Activated naive CD4-positive, alpha-beta T cell treated with anti-CD3 and anti-CD28 coated beads, Interleukin-2, amount 10 ng/mL, durations not matched to agents 7 days and 5 days (primary cell): Measurements from ENCODE around the gene NOP9.
"Not testable (repeated sequence)": the region's sequence is repeated elsewhere in the genome, so short reads cannot be mapped to it uniquely, and the experiment has no call there.

Experiments
- CTCF ChIA-PET: fragments of 350-600 bp; sonication (Branson Sonifier 250); formaldehyde crosslinking; loops from one replicate; lab custom pipeline; 2021; ENCODE audit warnings: antibody characterized with exemption; lab: Charles Lee
- DNase-seq: peaks from one replicate; pipeline ENCODE4 v3.0.0-alpha.2; 2020
- H3K27ac Mint-ChIP-seq: one replicate; pipeline ENCODE4 v1.8.0; 2021; ENCODE audit warnings: mild to moderate bottlenecking, moderate library complexity, mixed read lengths
- H3K27me3 Mint-ChIP-seq: one replicate; pipeline ENCODE4 v1.8.0; 2021; ENCODE audit warnings: mild to moderate bottlenecking, mixed read lengths
- H3K36me3 Mint-ChIP-seq: one replicate; pipeline ENCODE4 v1.8.0; 2021; ENCODE audit warnings: mixed read lengths
- H3K4me1 Mint-ChIP-seq: one replicate; pipeline ENCODE4 v1.8.0; 2021; ENCODE audit warnings: mixed read lengths
- H3K4me3 Mint-ChIP-seq: one replicate; pipeline ENCODE4 v1.8.0; 2021; ENCODE audit warnings: mild to moderate bottlenecking, moderate library complexity, mixed read lengths
- H3K9me3 Mint-ChIP-seq: one replicate; pipeline ENCODE4 v1.8.0; 2021; ENCODE audit warnings: mixed read lengths

NOP9 gene

GRCh38 chr14:24322672-24323071 lies 23.0 kb downstream of the NOP9 start:
- no peak overlapping the region for H3K27ac Mint-ChIP-seq
- peaks cover 11% of the 10 kb centered on the region for H3K4me1 Mint-ChIP-seq
- H3K36me3 Mint-ChIP-seq: peaks cover 3% of the 10 kb centered on the region
- peaks cover 82% of the 10 kb centered on the region for H3K27me3 Mint-ChIP-seq
- no peaks in the 10 kb centered on the region for H3K9me3 Mint-ChIP-seq
- no peak overlapping the region for H3K4me3 Mint-ChIP-seq
- no peak for DNase-seq
- CTCF ChIA-PET: interaction anchor here (0.9 to 2.2 kb wide), 5 partner anchors 10 to 113 kb away, joined by 3 to 8 read pairs (median 4); partner anchors contain the start of genes CIDEB and LTB4R2

GRCh38 chr14:24323341-24323740 lies 23.7 kb downstream of the NOP9 start:
- Mint-ChIP-seq H3K27ac (no peak overlapping the region), H3K4me1 (peaks cover 13% of the 10 kb centered on the region), H3K9me3 (no peaks in the 10 kb centered on the region), H3K27me3 (peaks cover 81% of the 10 kb centered on the region), H3K36me3 (no peaks in the 10 kb centered on the region), H3K4me3 (no peak overlapping the region)
- CTCF ChIA-PET: interaction anchor here (0.9 to 18.8 kb wide), 5 partner anchors 10 to 108 kb away, joined by 3 to 557 read pairs (median 8); partner anchors contain the start of genes CBLN3, CIDEB, KHNYN and LTB4R2
- DNase-seq: no peak

GRCh38 chr14:24324024-24324423 lies 24.4 kb downstream of the NOP9 start:
- H3K27ac Mint-ChIP-seq: no peak overlapping the region
- DNase-seq: no peak
- H3K4me3 Mint-ChIP-seq: no peak overlapping the region
- no peaks in the 10 kb centered on the region for H3K9me3 Mint-ChIP-seq
- H3K4me1 Mint-ChIP-seq: peaks cover 18% of the 10 kb centered on the region
- H3K36me3 Mint-ChIP-seq: no peaks in the 10 kb centered on the region
- CTCF ChIA-PET: interaction anchor here (1.5 to 18.8 kb wide), 4 partner anchors 10 to 106 kb away, joined by 3 to 557 read pairs (median 8); partner anchors contain the start of genes CBLN3, KHNYN and LTB4R2
- H3K27me3 Mint-ChIP-seq: peaks cover 76% of the 10 kb centered on the region

GRCh38 chr14:24325041-24325530 lies 25.4 kb downstream of the NOP9 start:
- H3K36me3 Mint-ChIP-seq: no peaks in the 10 kb centered on the region
- H3K27me3 Mint-ChIP-seq: peaks cover 76% of the 10 kb centered on the region
- DNase-seq: no peak
- H3K4me3 Mint-ChIP-seq: no peak overlapping the region
- H3K9me3 Mint-ChIP-seq: no peaks in the 10 kb centered on the region
- no peak overlapping the region for H3K27ac Mint-ChIP-seq
- peaks cover 27% of the 10 kb centered on the region for H3K4me1 Mint-ChIP-seq
- CTCF ChIA-PET: interaction anchor here (0.7 to 18.8 kb wide), 5 partner anchors 8 to 105 kb away, joined by 3 to 557 read pairs (median 6); partner anchors contain the start of genes CBLN3, KHNYN and LTB4R2

GRCh38 chr14:24325963-24326362 lies 26.3 kb downstream of the NOP9 start:
- peaks cover 75% of the 10 kb centered on the region for H3K27me3 Mint-ChIP-seq
- CTCF ChIA-PET: interaction anchor here (2.2 to 18.8 kb wide), 2 partner anchors 8 to 104 kb away, joined by 9 to 557 read pairs; partner anchors contain the start of genes CBLN3 and KHNYN
- no peak overlapping the region for H3K27ac Mint-ChIP-seq
- no peak overlapping the region for H3K4me3 Mint-ChIP-seq
- no peak for DNase-seq
- no peaks in the 10 kb centered on the region for H3K36me3 Mint-ChIP-seq
- H3K4me1 Mint-ChIP-seq: peaks cover 27% of the 10 kb centered on the region
- H3K9me3 Mint-ChIP-seq: no peaks in the 10 kb centered on the region

GRCh38 chr14:24327303-24327702 lies 27.7 kb downstream of the NOP9 start:
- CTCF ChIA-PET: interaction anchor here (0.7 to 18.8 kb wide), 6 partner anchors 9 to 112 kb away, joined by 3 to 557 read pairs (median 3); partner anchors contain the start of genes CBLN3, CIDEB, KHNYN and LTB4R
- no peak overlapping the region for H3K27ac Mint-ChIP-seq
- no peak overlapping the region for H3K4me3 Mint-ChIP-seq
- H3K9me3 Mint-ChIP-seq: no peaks in the 10 kb centered on the region
- peaks cover 38% of the 10 kb centered on the region for H3K4me1 Mint-ChIP-seq
- no peak for DNase-seq
- H3K27me3 Mint-ChIP-seq: peaks cover 80% of the 10 kb centered on the region
- H3K36me3 Mint-ChIP-seq: no peaks in the 10 kb centered on the region

- not testable (repeated sequence) for H3K36me3 Mint-ChIP-seq, H3K27ac Mint-ChIP-seq, H3K9me3 Mint-ChIP-seq, H3K4me3 Mint-ChIP-seq
- CTCF ChIA-PET: interaction anchor here (1.1 to 18.8 kb wide), 3 partner anchors 8 to 102 kb away, joined by 3 to 557 read pairs (median 129); partner anchors contain the start of genes CBLN3, CIDEB, KHNYN and LTB4R
- peaks cover 80% of the 10 kb centered on the region for H3K27me3 Mint-ChIP-seq
- DNase-seq: peak; percentile 48
- peaks cover 43% of the 10 kb centered on the region for H3K4me1 Mint-ChIP-seq
These were observed 28.3 kb downstream of the NOP9 start for GRCh38 chr14:24327914-24328313.

GRCh38 chr14:24329073-24329663 lies 29.5 kb downstream of the NOP9 start:
- Mint-ChIP-seq H3K4me3 (no peak overlapping the region), H3K27ac (no peak overlapping the region), H3K36me3 (peaks cover under 1% of the 10 kb centered on the region), H3K9me3 (no peaks in the 10 kb centered on the region), H3K4me1 (peaks cover 55% of the 10 kb centered on the region), H3K27me3 (peaks cover 81% of the 10 kb centered on the region)
- no peak for DNase-seq
- CTCF ChIA-PET: interaction anchor here (1.0 to 18.8 kb wide), 5 partner anchors 10 to 112 kb away, joined by 3 to 557 read pairs (median 4); partner anchors contain the start of genes CBLN3, CIDEB, KHNYN and LTB4R

- Mint-ChIP-seq H3K4me3 (no peak overlapping the region), H3K27ac (no peak overlapping the region), H3K27me3 (peaks cover 81% of the 10 kb centered on the region), H3K4me1 (peaks cover 59% of the 10 kb centered on the region), H3K9me3 (no peaks in the 10 kb centered on the region), H3K36me3 (peaks cover 1% of the 10 kb centered on the region)
- CTCF ChIA-PET: interaction anchor here (1.1 to 18.8 kb wide), 4 partner anchors 9 to 112 kb away, joined by 3 to 557 read pairs (median 66); partner anchors contain the start of genes CBLN3, CIDEB, KHNYN and LTB4R
- DNase-seq: peak; percentile 52
These were observed 30.1 kb downstream of the NOP9 start for GRCh38 chr14:24329736-24330135.

GRCh38 chr14:24330973-24331674 lies 31.5 kb downstream of the NOP9 start:
- no peak overlapping the region for H3K27ac Mint-ChIP-seq

GRCh38 chr14:24331731-24332267 lies 32.1 kb downstream of the NOP9 start:
- Mint-ChIP-seq H3K36me3 (peaks cover 19% of the 10 kb centered on the region), H3K27me3 (peaks cover 82% of the 10 kb centered on the region), H3K27ac (peak overlapping the region; percentile 46), H3K4me3 (peak overlapping the region; percentile 66), H3K9me3 (no peaks in the 10 kb centered on the region), H3K4me1 (peaks cover 68% of the 10 kb centered on the region)
- no peak for DNase-seq
- CTCF ChIA-PET: interaction anchor here (0.7 to 18.8 kb wide), 16 partner anchors 8 to 277 kb away, joined by 3 to 557 read pairs (median 8); partner anchors contain the start of genes CBLN3, CIDEB, KHNYN and LTB4R

More at GRCh38 chr14:24330973-24331674, 31.5 kb downstream of the NOP9 start:
- Mint-ChIP-seq H3K9me3 (no peaks in the 10 kb centered on the region), H3K4me3 (no peak overlapping the region), H3K27me3 (peaks cover 81% of the 10 kb centered on the region), H3K4me1 (peaks cover 67% of the 10 kb centered on the region), H3K36me3 (peaks cover 12% of the 10 kb centered on the region)
- CTCF ChIA-PET: interaction anchor here (1.0 to 18.8 kb wide), 6 partner anchors 20 to 109 kb away, joined by 3 to 557 read pairs (median 12); partner anchors contain the start of genes CBLN3, CIDEB, KHNYN and LTB4R
- no peak for DNase-seq

GRCh38 chr14:24332268-24332993 lies 32.8 kb downstream of the NOP9 start:
- peaks cover 79% of the 10 kb centered on the region for H3K27me3 Mint-ChIP-seq
- CTCF ChIA-PET: interaction anchor here (0.7 to 18.8 kb wide), 23 partner anchors 8 to 278 kb away, joined by 3 to 557 read pairs (median 6); partner anchors contain the start of genes CBLN3, CIDEB, DHRS1 and KHNYN
- peak overlapping the region; percentile 46 for H3K27ac Mint-ChIP-seq
- H3K36me3 Mint-ChIP-seq: peaks cover 25% of the 10 kb centered on the region
- peaks cover 63% of the 10 kb centered on the region for H3K4me1 Mint-ChIP-seq
- H3K9me3 Mint-ChIP-seq: no peaks in the 10 kb centered on the region
- H3K4me3 Mint-ChIP-seq: peak overlapping the region; percentile 66
- DNase-seq: peak; percentile 92
